ENCODE results near the gene ANGPTL5.

DNA sequence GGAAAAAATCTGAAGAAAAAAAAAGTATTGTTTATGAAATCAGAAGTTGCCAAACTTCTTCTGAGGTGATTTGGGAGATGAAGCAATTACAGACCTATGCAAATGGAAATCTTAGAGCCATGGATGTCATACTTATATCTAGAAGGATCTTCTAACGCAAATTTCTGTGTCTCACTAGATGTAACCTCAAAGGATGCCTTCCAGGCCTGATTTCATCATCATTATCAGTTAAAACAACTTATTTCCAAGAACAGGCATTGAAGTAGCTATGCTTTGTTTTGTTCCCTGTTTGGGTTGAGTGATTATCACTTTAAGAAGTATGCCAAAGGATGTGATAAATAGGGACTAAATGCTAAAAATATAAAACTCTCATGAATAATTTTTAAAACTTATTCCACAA lies 43.9 kb upstream of the ANGPTL5 start:
- TF ChIP-seq, protein P1, sequence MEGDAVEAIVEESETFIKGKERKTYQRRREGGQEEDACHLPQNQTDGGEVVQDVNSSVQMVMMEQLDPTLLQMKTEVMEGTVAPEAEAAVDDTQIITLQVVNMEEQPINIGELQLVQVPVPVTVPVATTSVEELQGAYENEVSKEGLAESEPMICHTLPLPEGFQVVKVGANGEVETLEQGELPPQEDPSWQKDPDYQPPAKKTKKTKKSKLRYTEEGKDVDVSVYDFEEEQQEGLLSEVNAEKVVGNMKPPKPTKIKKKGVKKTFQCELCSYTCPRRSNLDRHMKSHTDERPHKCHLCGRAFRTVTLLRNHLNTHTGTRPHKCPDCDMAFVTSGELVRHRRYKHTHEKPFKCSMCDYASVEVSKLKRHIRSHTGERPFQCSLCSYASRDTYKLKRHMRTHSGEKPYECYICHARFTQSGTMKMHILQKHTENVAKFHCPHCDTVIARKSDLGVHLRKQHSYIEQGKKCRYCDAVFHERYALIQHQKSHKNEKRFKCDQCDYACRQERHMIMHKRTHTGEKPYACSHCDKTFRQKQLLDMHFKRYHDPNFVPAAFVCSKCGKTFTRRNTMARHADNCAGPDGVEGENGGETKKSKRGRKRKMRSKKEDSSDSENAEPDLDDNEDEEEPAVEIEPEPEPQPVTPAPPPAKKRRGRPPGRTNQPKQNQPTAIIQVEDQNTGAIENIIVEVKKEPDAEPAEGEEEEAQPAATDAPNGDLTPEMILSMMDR (IDR thresholded peaks at IDR 0.05) = no peak
- no peak for TF ChIP-seq POLR2A (IDR thresholded peaks at IDR 0.05)
